Endothelial cell of umbilical vein (primary cell): Measurements from ENCODE around the gene CTSF. TPM values are rescaled to one million over a fixed set of nuclear protein-coding genes. Genes with fewer than 3 reads are reported as not detected.

Experiments
- BruUV-seq: library from RNA; stranded (reverse); fragments of 400-500 nt; replicated peaks from 2 replicates; lab custom pipeline; 2021; lab: Mats Ljungman, UMichigan
- CTCF ChIA-PET: fragments of 300-600, 350-600 bp; sonication (Branson Sonifier 250); formaldehyde crosslinking; loops from one replicate; lab custom pipeline; 2021; ENCODE audit warnings: antibody characterized with exemption, inconsistent platforms; lab: Charles Lee
- POLR2A ChIA-PET: fragments of 300-600, 350-600 bp; sonication (Branson Sonifier 250); formaldehyde crosslinking; loops from one replicate; lab custom pipeline; 2021; ENCODE audit warnings: antibody characterized with exemption, inconsistent platforms; lab: Charles Lee
- DNase-seq: peaks from one replicate; pipeline ENCODE4 v3.0.0-alpha.2; 2011; ENCODE audit warnings: low read depth, low spot score
- FAIRE-seq: peaks from 2 replicates; lab custom pipeline; 2011; peaks lifted over from hg19 to GRCh38; lab: Jason Lieb, UNC
- H2AFZ ChIP-seq: 2 replicates; pipeline ENCODE4 v1.6.0; 2012; ENCODE audit warnings: low read depth, low read length, control low read depth, inconsistent platforms
- H3K27ac ChIP-seq: 2 replicates; pipeline ENCODE4 v1.5.1; 2011; ENCODE audit warnings: low read depth, mild to moderate bottlenecking, control low read depth, low read length, moderate library complexity; ENCODE audit not compliant: insufficient read depth
- H3K27me3 ChIP-seq, 2 experiments: 2 replicates each; pipeline versions ENCODE4 v1.6.0 to v1.6.1; 2011; ENCODE audit warnings: low read length in 2 of 2, mixed read lengths in 1 of 2; ENCODE audit not compliant: control insufficient read depth in 2 of 2, insufficient read depth in 2 of 2
- H3K36me3 ChIP-seq, 2 experiments: 2 replicates in 1 of 2; 3 replicates in 1 of 2; pipeline ENCODE4 v1.5.1; 2011; ENCODE audit warnings: low read length in 2 of 2, mild to moderate bottlenecking in 1 of 2, moderate library complexity in 1 of 2; ENCODE audit not compliant: control insufficient read depth in 2 of 2, insufficient read depth in 2 of 2; ENCODE audit errors: extremely low read depth in 1 of 2
- H3K4me1 ChIP-seq: 3 replicates; pipeline ENCODE4 v1.5.1; 2011; ENCODE audit warnings: mild to moderate bottlenecking, low read length; ENCODE audit not compliant: control insufficient read depth, insufficient read depth; ENCODE audit errors: extremely low read depth
- H3K4me2 ChIP-seq: 2 replicates; pipeline ENCODE4 v1.6.1; 2011; ENCODE audit warnings: low read length, control low read depth, mixed read lengths; ENCODE audit not compliant: insufficient read depth
- H3K4me3 ChIP-seq, 3 experiments: fragments of 200-600 bp in 1 of 3; sonication (generic), shearing (Covaris generic) in 1 of 3; replicated peaks in 1 of 3; 2 replicates each; pipeline ENCODE4 v1.5.1; 2011 to 2016; ENCODE audit warnings: control low read depth in 3 of 3, low read length in 3 of 3, mild to moderate bottlenecking in 2 of 3, inconsistent platforms in 1 of 3, low read depth in 1 of 3, moderate library complexity in 1 of 3; ENCODE audit not compliant: insufficient read depth in 1 of 3
- H3K79me2 ChIP-seq: 2 replicates; pipeline ENCODE4 v1.6.0; 2012; ENCODE audit warnings: low read length, inconsistent platforms; ENCODE audit not compliant: control insufficient read depth, insufficient read depth
- H3K9ac ChIP-seq: replicated peaks from 2 replicates; pipeline ENCODE3; 2011; ENCODE audit warnings: low read length, control low read depth; ENCODE audit not compliant: insufficient read depth; ENCODE audit errors: extremely low read depth
- H3K9me1 ChIP-seq: replicated peaks from 3 replicates; pipeline ENCODE4 v1.6.0; 2011; ENCODE audit warnings: mild to moderate bottlenecking, low read length; ENCODE audit not compliant: control insufficient read depth, insufficient read depth; ENCODE audit errors: extremely low read depth
- H3K9me3 ChIP-seq: replicated peaks from 2 replicates; pipeline ENCODE4 v1.5.1; 2012; ENCODE audit warnings: low read length, inconsistent platforms; ENCODE audit not compliant: control insufficient read depth, insufficient read depth
- H4K20me1 ChIP-seq: replicated peaks from 2 replicates; pipeline ENCODE3; 2011; ENCODE audit warnings: mild to moderate bottlenecking, low read length; ENCODE audit not compliant: control insufficient read depth, insufficient read depth; ENCODE audit errors: extremely low read depth
- EZH2 ChIP-seq: IDR thresholded peaks from 2 replicates; pipeline ENCODE4 v1.6.1; 2012; ENCODE audit warnings: borderline replicate concordance, low read depth, mild to moderate bottlenecking, moderate library complexity, low read length, inconsistent platforms; ENCODE audit not compliant: severe bottlenecking
- FOS ChIP-seq: IDR thresholded peaks from 2 replicates; pipeline ENCODE4 v1.6.1; 2011; ENCODE audit warnings: mild to moderate bottlenecking, low read length, moderate library complexity, borderline replicate concordance; ENCODE audit not compliant: insufficient read depth
- GATA2 ChIP-seq: IDR thresholded peaks from 2 replicates; pipeline ENCODE4 v1.7.0; 2011; ENCODE audit warnings: low read depth, mild to moderate bottlenecking, moderate library complexity, mixed read lengths, low read length; ENCODE audit not compliant: insufficient read length, insufficient read depth
- JUN ChIP-seq: IDR thresholded peaks from 2 replicates; pipeline ENCODE4 v1.6.1; 2011; ENCODE audit warnings: borderline replicate concordance, low read depth; ENCODE audit not compliant: insufficient read length, insufficient read depth
- MYC ChIP-seq: IDR thresholded peaks from one replicate; pipeline ENCODE4 v1.6.1; 2011; ENCODE audit warnings: mild to moderate bottlenecking, low read depth, low read length
- POLR2A ChIP-seq: IDR thresholded peaks from 2 replicates; pipeline ENCODE4 v1.6.1; 2012; ENCODE audit warnings: low read depth, mild to moderate bottlenecking, control low read depth, low read length
- POLR2AphosphoS5 ChIP-seq: IDR thresholded peaks from 2 replicates; pipeline ENCODE4 v1.6.1; 2012; ENCODE audit warnings: low read depth, mild to moderate bottlenecking, control low read depth, low read length, moderate library complexity; ENCODE audit not compliant: insufficient read depth
- dilution Hi-C: fragments of 300-500 bp; cut with MboI; formaldehyde crosslinking; loops from one replicate; pipeline ENCODE4 v1.15.0; 2019; ENCODE audit warnings: low sequenced_read_pairs; ENCODE audit not compliant: extremely low pct_ligation_motif_present
- intact Hi-C: fragments of 100-400 bp; cut with micrococcal nuclease; formaldehyde crosslinking; loops from one replicate; pipeline ENCODE4 v1.10.0; 2022
- polyA plus RNA-seq, 4 experiments: library from polyadenylated mRNA; depleted of rRNA in 3 of 4; stranded (reverse) in 3 of 4; unstranded in 1 of 4; fragments of >200 nt; gene quantifications; 2 replicates each; pipeline versions ENCODE4 v1.2.1 to v1.2.3, GENCODE V29; 2011 to 2012; ENCODE audit warnings: missing spikeins in 1 of 4
- total RNA-seq: library from RNA; stranded (reverse); gene quantifications from 2 replicates; pipeline ENCODE4 v1.2.3, GENCODE V29; 2021
- TF ChIP-seq, protein P1 (sequence below): IDR thresholded peaks from 2 replicates; pipeline ENCODE4 v1.6.1; 2011; ENCODE audit not compliant: insufficient read depth, insufficient read length
- TF ChIP-seq, protein P2 (sequence below), 2 donors: IDR thresholded peaks; 1 replicate in 1 of 2; 2 replicates in 1 of 2; pipeline ENCODE4 v1.5.1; 2011; ENCODE audit warnings: low read length in 2 of 2, mild to moderate bottlenecking in 2 of 2, moderate library complexity in 2 of 2, control low read depth in 1 of 2, inconsistent platforms in 1 of 2, low read depth in 1 of 2; ENCODE audit not compliant: insufficient read depth in 1 of 2; ENCODE audit errors: extremely low read depth in 1 of 2

The CTSF gene
- total and polyA plus RNA-seq, 2 donors (not counting 3 experiments of a cell fraction or from before 2014, with no cell fraction given), result 14.4 to 27.7 TPM

DNA sequence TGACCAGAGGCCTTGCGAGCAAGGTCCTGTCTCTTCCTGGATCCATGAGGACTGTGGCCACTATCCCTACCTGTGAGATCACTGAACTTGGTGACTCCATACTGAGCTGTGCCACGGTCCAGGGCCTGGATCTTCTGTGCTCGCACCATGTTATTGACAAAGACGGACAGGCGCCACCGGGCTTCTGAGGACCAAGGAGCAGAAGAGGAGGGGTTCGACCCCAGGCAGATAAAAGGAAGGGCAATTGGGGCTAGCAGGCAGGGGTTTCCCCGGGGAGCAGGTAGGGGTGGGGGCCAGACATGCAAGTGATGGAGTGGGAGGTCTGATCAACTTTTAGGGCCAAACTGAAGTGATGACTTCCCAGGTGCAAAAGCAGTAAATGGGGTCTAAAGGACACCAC, 2.2 kb downstream of the CTSF start:
- no peaks in the 10 kb centered on the region for H3K36me3 ChIP-seq
- H3K4me3 ChIP-seq, result no peak overlapping the region
- no peaks in the 10 kb centered on the region for H3K9me3 ChIP-seq
- no peak overlapping the region for H2AFZ ChIP-seq
- H3K4me2 ChIP-seq, result no peak overlapping the region
- FAIRE-seq (no peak), DNase-seq (no peak)
- ChIA-PET POLR2A (no interaction called here), CTCF (no interaction called here)
- H3K79me2 ChIP-seq, result no peaks in the 10 kb centered on the region
- H3K4me1 ChIP-seq, result peaks cover 3% of the 10 kb centered on the region
- intact Hi-C loops (no loop called here), dilution Hi-C loops (no loop called here)
- no peak overlapping the region for H3K9ac ChIP-seq
- H3K27me3 ChIP-seq, result no peaks in the 10 kb centered on the region
- no TSS peak for BruUV-seq
- no peaks in the 10 kb centered on the region for H4K20me1 ChIP-seq
- H3K27ac ChIP-seq, result no peak overlapping the region
- no peak for TF ChIP-seq MYC
- TF ChIP-seq FOS, result no peak
- no peak for TF ChIP-seq EZH2
- TF ChIP-seq, protein P1, sequence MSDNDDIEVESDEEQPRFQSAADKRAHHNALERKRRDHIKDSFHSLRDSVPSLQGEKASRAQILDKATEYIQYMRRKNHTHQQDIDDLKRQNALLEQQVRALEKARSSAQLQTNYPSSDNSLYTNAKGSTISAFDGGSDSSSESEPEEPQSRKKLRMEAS, result no peak
- TF ChIP-seq, protein P2, sequence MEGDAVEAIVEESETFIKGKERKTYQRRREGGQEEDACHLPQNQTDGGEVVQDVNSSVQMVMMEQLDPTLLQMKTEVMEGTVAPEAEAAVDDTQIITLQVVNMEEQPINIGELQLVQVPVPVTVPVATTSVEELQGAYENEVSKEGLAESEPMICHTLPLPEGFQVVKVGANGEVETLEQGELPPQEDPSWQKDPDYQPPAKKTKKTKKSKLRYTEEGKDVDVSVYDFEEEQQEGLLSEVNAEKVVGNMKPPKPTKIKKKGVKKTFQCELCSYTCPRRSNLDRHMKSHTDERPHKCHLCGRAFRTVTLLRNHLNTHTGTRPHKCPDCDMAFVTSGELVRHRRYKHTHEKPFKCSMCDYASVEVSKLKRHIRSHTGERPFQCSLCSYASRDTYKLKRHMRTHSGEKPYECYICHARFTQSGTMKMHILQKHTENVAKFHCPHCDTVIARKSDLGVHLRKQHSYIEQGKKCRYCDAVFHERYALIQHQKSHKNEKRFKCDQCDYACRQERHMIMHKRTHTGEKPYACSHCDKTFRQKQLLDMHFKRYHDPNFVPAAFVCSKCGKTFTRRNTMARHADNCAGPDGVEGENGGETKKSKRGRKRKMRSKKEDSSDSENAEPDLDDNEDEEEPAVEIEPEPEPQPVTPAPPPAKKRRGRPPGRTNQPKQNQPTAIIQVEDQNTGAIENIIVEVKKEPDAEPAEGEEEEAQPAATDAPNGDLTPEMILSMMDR (IDR thresholded peaks at IDR 0.05; ENCODE audit: extremely low read depth in 1 of 2, insufficient read depth in 1 of 2, low read depth in 1 of 2, low read length in 2 of 2), result no peak
- TF ChIP-seq JUN, result no peak
- TF ChIP-seq GATA2, result no peak
- no peak for TF ChIP-seq POLR2A
- TF ChIP-seq POLR2AphosphoS5, result no peak
- H3K9me1 ChIP-seq, result no peaks in the 10 kb centered on the region
